B cell (primary cell): ENCODE results near the gene TRAPPC2.

ENCODE experiments used
- CTCF ChIP-seq: fragments of 200-600 bp; IDR thresholded peaks from one replicate; pipeline ENCODE4 v1.8.0; 2022; ENCODE audit warnings: antibody characterized with exemption, mild to moderate bottlenecking
- EZH2 ChIP-seq: IDR thresholded peaks from 2 replicates; pipeline ENCODE4 v1.6.1; 2012; ENCODE audit warnings: borderline replicate concordance, low read depth, mild to moderate bottlenecking, moderate library complexity, low read length; ENCODE audit not compliant: insufficient read depth, poor library complexity, severe bottlenecking

- TF ChIP-seq CTCF = no peak
- TF ChIP-seq EZH2 = no peak
Measured at GRCh38 chrX:13666836-13667235, 67.6 kb downstream of the TRAPPC2 start.
